Stimulated activated CD4-positive, alpha-beta T cell treated with anti-CD3 and anti-CD28 coated beads, Interleukin-12 subunit alpha, Interleukin-12 subunit beta, amount 100 ng/mL, for 4 hours (primary cell): ENCODE data around the gene DTNB.

Experiments used
- DNase-seq: peaks from one replicate; pipeline ENCODE4 v3.0.0-alpha.2; 2020

Gene DTNB

GRCh38 chr2:25361261-25362048, 311.9 kb downstream of the DTNB start:
- no peak for DNase-seq

GRCh38 chr2:25358836-25359235, 314.5 kb downstream of the DTNB start:
- DNase-seq: no peak

- no peak for DNase-seq
These were observed 315.0 kb downstream of the DTNB start for GRCh38 chr2:25358249-25358815.

GRCh38 chr2:25356088-25356487, 317.3 kb downstream of the DTNB start:
- no peak for DNase-seq

GRCh38 chr2:25355270-25355669, 318.1 kb downstream of the DTNB start:
- DNase-seq: no peak

- DNase-seq: no peak
These were observed 319.3 kb downstream of the DTNB start for GRCh38 chr2:25354116-25354515.

GRCh38 chr2:25349397-25349796, 324.0 kb downstream of the DTNB start:
- DNase-seq: no peak

- no peak for DNase-seq
These were observed 325.5 kb downstream of the DTNB start for GRCh38 chr2:25347846-25348245.

- no peak for DNase-seq
These were observed 326.1 kb downstream of the DTNB start for GRCh38 chr2:25347205-25347815.

GRCh38 chr2:25343187-25343825, 330.1 kb downstream of the DTNB start:
- no peak for DNase-seq

GRCh38 chr2:25342372-25343186, 330.8 kb downstream of the DTNB start:
- peak; percentile 75 for DNase-seq

GRCh38 chr2:25341753-25342371, 331.5 kb downstream of the DTNB start, which contains the start of gene DNMT3A:
DNMT3A (minus strand) TSS chr2:25341925; CDS start chr2:25313984, 27,941 bp downstream.
- DNase-seq: peak; percentile 69

GRCh38 chr2:25341011-25341727, 332.2 kb downstream of the DTNB start:
- peak; percentile 43 for DNase-seq

GRCh38 chr2:25340181-25340921, 333.0 kb downstream of the DTNB start:
- DNase-seq: no peak

- no peak for DNase-seq
These were observed 333.6 kb downstream of the DTNB start for GRCh38 chr2:25339791-25340180.

GRCh38 chr2:25339211-25339674, 334.1 kb downstream of the DTNB start:
- DNase-seq: no peak

- no peak for DNase-seq
These were observed 335.0 kb downstream of the DTNB start for GRCh38 chr2:25338401-25338800.

- no peak for DNase-seq
These were observed 335.5 kb downstream of the DTNB start for GRCh38 chr2:25337891-25338290.

GRCh38 chr2:25337276-25337675, 336.1 kb downstream of the DTNB start:
- DNase-seq: no peak

GRCh38 chr2:25336383-25336841, 337.0 kb downstream of the DTNB start:
- DNase-seq: no peak

GRCh38 chr2:25335971-25336370, 337.4 kb downstream of the DTNB start:
- DNase-seq: no peak
